K562 (cell line): ENCODE results near the gene ZFYVE27. TPM values are rescaled to one million over a fixed set of nuclear protein-coding genes. Genes with fewer than 3 reads are reported as not detected.

Experiments
- ATF1 ChIP-seq, 2 experiments: fragments of 450-650 bp in 1 of 2; IDR thresholded peaks; 2 replicates each; pipeline ENCODE4 v1.6.1; 2016; ENCODE audit warnings: missing compliant biosample characterization in 1 of 2, missing genetic modification characterization in 1 of 2
- ATF7 ChIP-seq: fragments of 450-650 bp; IDR thresholded peaks from 2 replicates; pipeline ENCODE4 v1.7.1; 2014; ENCODE audit warnings: mild to moderate bottlenecking, moderate library complexity
- IRF9 ChIP-seq: fragments of 450-650 bp; IDR thresholded peaks from 2 replicates; pipeline ENCODE4 v1.6.1; 2016; ENCODE audit warnings: missing biosample characterization, missing genetic modification characterization
- NFE2 ChIP-seq: IDR thresholded peaks from 2 replicates; pipeline ENCODE4 v1.6.1; 2014; ENCODE audit warnings: antibody characterized with exemption, low read depth
- NR3C1 ChIP-seq: sonication (generic); formaldehyde crosslinking; IDR thresholded peaks from 2 replicates; pipeline ENCODE4 v1.8.1; 2022; ENCODE audit warnings: missing genetic modification reagents
- RBM14 ChIP-seq: fragments of 200-400 bp; formaldehyde crosslinking; IDR thresholded peaks from 2 replicates; pipeline ENCODE4 v1.6.1; 2018; ENCODE audit warnings: low read depth, mild to moderate bottlenecking, low read length, moderate library complexity, borderline replicate concordance; ENCODE audit not compliant: insufficient read depth
- RFX7 ChIP-seq: fragments of 250-450 bp; sonication (Bioruptor Pico); IDR thresholded peaks from 2 replicates; pipeline ENCODE4 v1.5.1; 2021; ENCODE audit warnings: mild to moderate bottlenecking
- RNF219 ChIP-seq: fragments of 250-450 bp; sonication (Bioruptor Pico); IDR thresholded peaks from 2 replicates; pipeline ENCODE4 v1.5.0; 2022; ENCODE audit warnings: mild to moderate bottlenecking
- SMARCE1 ChIP-seq: fragments of 450-650 bp; IDR thresholded peaks from 2 replicates; pipeline ENCODE4 v1.7.1; 2016; ENCODE audit warnings: mild to moderate bottlenecking
- SOX6 ChIP-seq: fragments of 450-650 bp; IDR thresholded peaks from 2 replicates; pipeline ENCODE4 v1.6.1; 2014; ENCODE audit warnings: mild to moderate bottlenecking
- ZNF263 ChIP-seq: sonication (generic); formaldehyde crosslinking; IDR thresholded peaks from 2 replicates; pipeline ENCODE4 v1.8.0; 2022; ENCODE audit warnings: mild to moderate bottlenecking, missing genetic modification reagents, borderline replicate concordance
- ZNF354B ChIP-seq: fragments of 250-450 bp; sonication (Bioruptor Pico); IDR thresholded peaks from 2 replicates; pipeline ENCODE4 v1.4.0; 2020
- ZNF586 ChIP-seq: fragments of 450-650 bp; formaldehyde crosslinking; conservative IDR thresholded peaks from 2 replicates; pipeline ENCODE4 v1.4.0; 2020; ENCODE audit warnings: mild to moderate bottlenecking, moderate library complexity
- ZNF644 ChIP-seq: fragments of 200-800 bp; sonication (Bioruptor generic); IDR thresholded peaks from 2 replicates; pipeline ENCODE4 v1.6.1; 2016; ENCODE audit warnings: low read depth, missing genetic modification characterization, missing compliant biosample characterization
- ZNF75A ChIP-seq: fragments of 450-650 bp; formaldehyde crosslinking; IDR thresholded peaks from 2 replicates; pipeline ENCODE4 v1.4.0; 2020; ENCODE audit warnings: mild to moderate bottlenecking
- polyA plus RNA-seq, 8 experiments: library from polyadenylated mRNA; depleted of rRNA in 4 of 8; stranded (reverse) in 5 of 8; unstranded in 3 of 8; fragments of >200 nt; fragmentation: Nextera tagmentation in 2 of 8; fragmentation: Illumina TruSeq in 1 of 8; extraction: Ambion mirVana in 2 of 8; extraction: Trizol in 1 of 8; gene quantifications; 2 replicates each; pipeline versions ENCODE4 v1.2.1 to v1.2.3, GENCODE V29; 2011 to 2014; ENCODE audit warnings: inconsistent platforms in 1 of 8, missing spikeins in 1 of 8
- total RNA-seq, 7 experiments: library from RNA; depleted of rRNA in 6 of 7; stranded (reverse); fragments of >200 nt in 6 of 7; fragmentation: Illumina TruSeq in 2 of 7; extraction: Trizol in 2 of 7; gene quantifications; 2 replicates each; pipeline versions ENCODE4 v1.2.1 to v1.2.3, GENCODE V29; 2011 to 2021; ENCODE audit warnings: low replicate concordance in 1 of 7
- TF ChIP-seq, protein P1 (sequence below), 2 experiments: fragments of 150-350 bp in 1 of 2; IDR thresholded peaks; 2 replicates each; pipeline ENCODE4 v1.6.1; 2012 to 2016; ENCODE audit warnings: low read depth in 2 of 2, low read length in 2 of 2, mild to moderate bottlenecking in 1 of 2, moderate library complexity in 1 of 2
- TF ChIP-seq, protein P2 (sequence below), 2 experiments: fragments of 450-650 bp in 1 of 2; sonication (generic) in 1 of 2; formaldehyde crosslinking in 1 of 2; IDR thresholded peaks in 1 of 2; conservative IDR thresholded peaks in 1 of 2; 2 replicates each; pipeline versions ENCODE4 v1.6.1 to v1.8.1; 2016 to 2023; ENCODE audit warnings: mild to moderate bottlenecking in 2 of 2, moderate library complexity in 2 of 2, inconsistent platforms in 1 of 2, missing genetic modification reagents in 1 of 2
- TF ChIP-seq, protein P3 (sequence below): IDR thresholded peaks from 2 replicates; pipeline ENCODE4 v1.6.1; 2012; ENCODE audit warnings: low read depth, low read length, improper control_type of control experiment, borderline replicate concordance

ZFYVE27 gene
- total and polyA plus RNA-seq, 9 of the 15 experiments (the other 6 are each of a cell fraction or from before 2014, with no cell fraction given) = 0.81 to 21.9 (median 15.3) TPM

GRCh38 chr10:97689559-97690020 is 47.3 kb upstream of the ZFYVE27 start (continued):
- TF ChIP-seq, protein P1, sequence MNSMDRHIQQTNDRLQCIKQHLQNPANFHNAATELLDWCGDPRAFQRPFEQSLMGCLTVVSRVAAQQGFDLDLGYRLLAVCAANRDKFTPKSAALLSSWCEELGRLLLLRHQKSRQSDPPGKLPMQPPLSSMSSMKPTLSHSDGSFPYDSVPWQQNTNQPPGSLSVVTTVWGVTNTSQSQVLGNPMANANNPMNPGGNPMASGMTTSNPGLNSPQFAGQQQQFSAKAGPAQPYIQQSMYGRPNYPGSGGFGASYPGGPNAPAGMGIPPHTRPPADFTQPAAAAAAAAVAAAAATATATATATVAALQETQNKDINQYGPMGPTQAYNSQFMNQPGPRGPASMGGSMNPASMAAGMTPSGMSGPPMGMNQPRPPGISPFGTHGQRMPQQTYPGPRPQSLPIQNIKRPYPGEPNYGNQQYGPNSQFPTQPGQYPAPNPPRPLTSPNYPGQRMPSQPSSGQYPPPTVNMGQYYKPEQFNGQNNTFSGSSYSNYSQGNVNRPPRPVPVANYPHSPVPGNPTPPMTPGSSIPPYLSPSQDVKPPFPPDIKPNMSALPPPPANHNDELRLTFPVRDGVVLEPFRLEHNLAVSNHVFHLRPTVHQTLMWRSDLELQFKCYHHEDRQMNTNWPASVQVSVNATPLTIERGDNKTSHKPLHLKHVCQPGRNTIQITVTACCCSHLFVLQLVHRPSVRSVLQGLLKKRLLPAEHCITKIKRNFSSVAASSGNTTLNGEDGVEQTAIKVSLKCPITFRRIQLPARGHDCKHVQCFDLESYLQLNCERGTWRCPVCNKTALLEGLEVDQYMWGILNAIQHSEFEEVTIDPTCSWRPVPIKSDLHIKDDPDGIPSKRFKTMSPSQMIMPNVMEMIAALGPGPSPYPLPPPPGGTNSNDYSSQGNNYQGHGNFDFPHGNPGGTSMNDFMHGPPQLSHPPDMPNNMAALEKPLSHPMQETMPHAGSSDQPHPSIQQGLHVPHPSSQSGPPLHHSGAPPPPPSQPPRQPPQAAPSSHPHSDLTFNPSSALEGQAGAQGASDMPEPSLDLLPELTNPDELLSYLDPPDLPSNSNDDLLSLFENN (IDR thresholded peaks at IDR 0.05; ENCODE audit: low read depth in 2 of 2, low read length in 2 of 2) = no peak
- TF ChIP-seq NFE2 (no peak), ZNF354B (CRISPR knock-in tag) (no peak), NR3C1 (no peak), RBM14 (no peak), ZNF263 (no peak), ZNF586 (CRISPR knock-in tag) (no peak), IRF9 (no peak), SMARCE1 (peak; percentile 15; the same call in 1 of the 2 replicates), RFX7 (CRISPR knock-in tag) (no peak), RNF219 (no peak), SOX6 (peak; percentile 78), ZNF644 (peak; percentile 82; the same call in 1 of the 2 replicates), ZNF75A (CRISPR knock-in tag) (no peak), ATF1 (CRISPR knock-in tag; IDR thresholded peaks at IDR 0.05) (no peak), ATF1 (tag; IDR thresholded peaks at IDR 0.05) (no peak), ATF7 (no peak)
- TF ChIP-seq, protein P2, sequence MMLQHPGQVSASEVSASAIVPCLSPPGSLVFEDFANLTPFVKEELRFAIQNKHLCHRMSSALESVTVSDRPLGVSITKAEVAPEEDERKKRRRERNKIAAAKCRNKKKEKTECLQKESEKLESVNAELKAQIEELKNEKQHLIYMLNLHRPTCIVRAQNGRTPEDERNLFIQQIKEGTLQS (IDR thresholded peaks at IDR 0.05) = peak; percentile 13; the same call in 1 of the 2 replicates
- TF ChIP-seq, protein P2 (CRISPR knock-in tag; conservative IDR thresholded peaks at IDR 0.05) = no peak
- TF ChIP-seq, protein P3, sequence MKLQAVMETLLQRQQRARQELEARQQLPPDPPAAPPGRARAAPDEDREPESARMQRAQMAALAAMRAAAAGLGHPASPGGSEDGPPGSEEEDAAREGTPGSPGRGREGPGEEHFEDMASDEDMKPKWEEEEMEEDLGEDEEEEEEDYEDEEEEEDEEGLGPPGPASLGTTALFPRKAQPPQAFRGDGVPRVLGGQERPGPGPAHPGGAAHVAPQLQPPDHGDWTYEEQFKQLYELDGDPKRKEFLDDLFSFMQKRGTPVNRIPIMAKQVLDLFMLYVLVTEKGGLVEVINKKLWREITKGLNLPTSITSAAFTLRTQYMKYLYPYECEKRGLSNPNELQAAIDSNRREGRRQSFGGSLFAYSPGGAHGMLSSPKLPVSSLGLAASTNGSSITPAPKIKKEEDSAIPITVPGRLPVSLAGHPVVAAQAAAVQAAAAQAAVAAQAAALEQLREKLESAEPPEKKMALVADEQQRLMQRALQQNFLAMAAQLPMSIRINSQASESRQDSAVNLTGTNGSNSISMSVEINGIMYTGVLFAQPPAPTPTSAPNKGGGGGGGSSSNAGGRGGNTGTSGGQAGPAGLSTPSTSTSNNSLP = no peak
